Measurements from ENCODE around the gene APOBEC3B. TPM values are rescaled to one million over a fixed set of nuclear protein-coding genes. Genes with fewer than 3 reads are reported as not detected.
"Not testable (repeated sequence)": the region's sequence is repeated elsewhere in the genome, so short reads cannot be mapped to it uniquely, and the experiment has no call there.

The APOBEC3B gene
- polyA plus RNA-seq, 4 donors = 5.9 to 8.4 (median 7.6) TPM

DNA sequence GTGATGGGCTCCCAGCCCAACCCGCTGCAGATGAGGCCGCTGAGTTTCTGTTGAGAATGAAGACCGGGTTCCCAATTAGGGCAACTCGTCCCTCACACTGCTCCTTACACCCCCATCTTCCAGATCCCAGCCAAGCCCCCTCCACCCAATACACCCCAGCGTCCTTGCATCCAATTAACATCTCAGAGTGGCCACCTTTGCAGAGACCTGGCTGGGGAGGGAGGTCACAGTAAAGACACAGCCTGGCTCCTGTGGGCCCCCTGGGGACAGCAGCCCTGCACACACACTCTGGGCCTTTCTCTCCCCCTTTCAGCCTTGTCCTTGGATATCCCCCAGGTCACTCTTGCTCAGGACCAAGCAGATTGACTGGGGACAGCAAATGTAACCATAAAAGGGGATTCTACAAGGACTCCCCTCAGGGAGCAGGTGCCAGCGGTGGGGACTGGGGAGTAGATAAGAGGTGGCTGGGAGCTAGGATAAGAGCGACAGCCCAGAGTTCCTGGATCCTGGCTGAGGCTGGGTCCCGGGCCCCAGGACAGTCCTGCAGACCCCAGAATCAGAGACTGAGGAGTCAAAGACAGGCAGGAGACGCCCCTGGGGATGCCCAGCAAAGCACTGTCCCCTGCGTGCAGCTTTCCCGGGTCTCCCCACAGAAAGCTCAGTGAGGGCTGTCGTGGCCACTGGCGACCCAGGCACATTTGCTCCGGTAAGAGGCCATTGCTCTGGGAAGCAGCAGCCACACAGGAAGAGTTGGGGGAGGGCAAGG lies 16.4 kb upstream of the APOBEC3B start:
- no peak for DNase-seq (ENCODE audit: low read depth in 4 of 4, low spot score in 3 of 4)

DNA sequence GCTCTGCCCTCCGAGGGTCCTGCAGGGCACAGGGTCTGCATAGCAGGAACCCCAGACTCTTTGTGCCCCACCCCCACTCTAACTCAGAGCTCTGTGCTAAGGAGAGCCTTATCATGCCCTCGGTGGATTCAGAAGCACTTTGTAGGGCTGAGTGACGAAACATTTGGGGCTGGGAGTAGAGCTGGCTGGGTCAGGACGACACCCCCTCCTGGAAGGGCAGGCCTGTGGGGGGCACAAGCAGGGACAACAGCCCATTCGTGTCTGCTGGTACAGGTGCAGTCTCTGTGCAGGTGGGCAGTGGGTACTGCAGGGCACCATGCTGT lies 15.8 kb upstream of the APOBEC3B start:
- no peak for DNase-seq (ENCODE audit: low read depth in 4 of 4, low spot score in 3 of 4)

DNA sequence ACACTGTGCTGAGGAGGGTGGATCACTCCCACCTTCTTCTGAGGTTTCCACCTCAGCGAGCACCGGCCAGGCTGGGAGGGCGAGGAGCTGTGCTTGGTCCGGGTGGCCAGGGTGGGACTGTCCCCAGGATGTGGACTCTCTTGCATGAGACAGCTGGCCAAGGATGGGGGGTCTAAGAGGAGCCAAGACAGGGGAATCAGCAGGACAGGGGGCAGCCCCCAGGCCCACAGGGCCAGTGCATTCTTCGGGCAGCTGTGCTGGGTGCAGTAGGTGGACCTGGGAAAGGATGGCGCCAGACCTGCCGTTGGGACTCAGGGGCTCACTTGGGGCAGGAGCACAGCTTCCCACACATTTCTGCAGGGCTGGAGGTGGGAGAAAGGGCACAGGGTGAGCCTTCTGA lies 15.2 kb upstream of the APOBEC3B start:
- DNase-seq (ENCODE audit: low read depth in 4 of 4, low spot score in 3 of 4) = no peak

DNA sequence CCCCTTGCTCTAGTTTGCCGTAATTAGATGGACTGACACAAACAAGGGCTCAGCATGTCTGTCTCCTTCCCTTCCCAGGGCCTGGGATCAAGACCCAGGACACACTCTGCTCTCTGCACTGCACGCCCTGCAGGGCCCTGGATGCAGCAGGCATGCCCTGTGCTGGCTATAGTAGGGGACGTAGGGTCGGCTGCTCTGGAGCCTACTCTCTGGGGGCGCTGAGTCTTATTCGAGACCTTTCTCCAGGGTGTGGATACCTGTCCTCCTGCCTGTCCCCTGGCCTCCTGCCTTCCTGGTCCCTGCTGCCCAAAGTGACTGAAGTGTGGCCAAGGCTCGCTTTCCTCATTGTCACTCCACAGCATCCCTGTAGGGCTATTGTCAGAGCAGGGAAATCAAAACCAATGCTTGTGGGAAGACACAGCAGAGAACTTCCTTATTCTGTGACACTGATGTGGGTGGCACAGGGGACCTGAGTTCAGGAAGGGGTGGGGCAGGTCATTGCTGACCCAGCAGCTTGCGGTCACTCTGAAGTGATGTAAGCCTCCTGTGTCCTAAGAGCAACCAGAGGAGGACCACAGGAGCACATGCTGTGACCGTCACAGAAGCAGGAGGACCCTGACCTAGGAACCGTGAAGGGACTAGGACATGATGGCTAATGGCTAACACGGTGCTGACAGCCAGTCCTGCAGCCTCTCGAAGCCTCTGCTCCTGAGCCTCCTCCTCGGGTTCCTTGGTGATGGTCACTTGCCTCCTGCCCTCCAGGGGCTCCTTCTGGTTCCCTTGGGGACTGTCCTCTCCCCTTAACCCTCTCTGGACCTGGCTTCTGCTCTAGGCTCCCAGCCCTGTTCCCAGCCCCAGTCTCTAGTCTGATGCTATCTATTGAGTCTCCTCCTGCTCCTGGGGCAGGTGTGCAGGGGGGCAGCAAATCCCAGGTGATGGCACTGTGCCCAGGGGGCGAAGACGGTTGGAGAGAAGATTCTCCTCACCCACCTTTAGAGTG lies 14.4 kb upstream of the APOBEC3B start:
- DNase-seq (ENCODE audit: low read depth in 4 of 4, low spot score in 3 of 4) = no peak

DNA sequence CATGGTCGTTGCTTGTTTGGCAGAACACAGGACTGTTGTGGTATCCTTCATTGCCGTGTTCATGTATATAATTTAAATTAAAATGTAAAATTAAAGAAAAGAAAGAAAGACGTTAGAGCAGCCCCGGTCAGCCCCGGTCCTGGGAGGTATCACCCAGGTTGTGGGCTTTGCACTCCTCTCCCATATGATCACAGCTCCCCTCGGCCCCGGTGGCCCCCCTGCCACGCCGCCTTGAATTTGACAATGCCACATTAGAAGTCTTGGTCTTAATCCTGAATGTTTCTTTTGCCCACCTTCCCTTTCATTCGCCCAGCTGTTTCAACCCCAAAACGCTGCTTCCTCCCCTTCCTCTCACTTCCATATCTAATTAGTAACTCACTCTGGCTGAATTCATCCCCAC lies 13.3 kb upstream of the APOBEC3B start:
- no peak for DNase-seq (ENCODE audit: low read depth in 4 of 4, low spot score in 3 of 4)

DNA sequence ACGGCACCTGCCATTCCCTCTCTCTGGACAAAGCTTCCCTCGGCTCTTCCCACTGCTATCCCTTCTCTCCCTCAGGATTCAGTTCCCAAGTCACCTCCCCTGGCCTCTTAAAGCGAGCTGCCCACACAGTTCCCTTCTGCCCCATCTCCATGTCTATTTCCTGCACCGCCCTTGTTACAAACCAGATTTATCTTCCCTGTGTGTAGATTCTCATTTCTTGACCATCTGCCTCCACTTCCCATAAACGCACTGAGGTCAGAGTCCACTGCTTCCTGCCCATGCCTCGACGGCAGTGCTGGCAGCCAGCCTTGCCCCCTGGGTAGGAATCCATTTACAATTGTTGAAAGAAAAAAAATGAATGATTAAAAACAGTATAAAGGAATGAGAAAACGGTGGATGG lies 11.6 kb upstream of the APOBEC3B start:
- DNase-seq (ENCODE audit: low read depth in 4 of 4, low spot score in 3 of 4) = no peak

DNA sequence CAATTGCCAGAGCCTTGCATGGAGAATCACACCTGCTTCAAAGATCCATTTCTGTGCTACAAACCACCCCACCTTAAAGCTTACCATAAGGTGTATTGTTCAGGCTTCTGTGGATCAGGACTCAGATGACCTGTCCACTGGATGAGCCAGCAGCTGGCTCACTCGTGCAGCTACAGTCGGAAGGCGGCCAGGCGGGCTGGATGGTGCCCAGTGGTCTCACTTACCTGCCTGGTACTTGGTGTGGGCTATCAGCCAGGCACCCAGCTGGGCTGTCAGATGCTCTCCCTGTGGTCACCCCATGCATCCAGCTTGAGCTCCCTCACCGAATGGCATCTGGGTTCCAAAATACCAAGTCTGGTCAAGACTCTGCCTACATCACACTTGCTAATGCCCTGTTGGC lies 10.9 kb upstream of the APOBEC3B start:
- DNase-seq (ENCODE audit: low read depth in 4 of 4, low spot score in 3 of 4) = no peak

DNA sequence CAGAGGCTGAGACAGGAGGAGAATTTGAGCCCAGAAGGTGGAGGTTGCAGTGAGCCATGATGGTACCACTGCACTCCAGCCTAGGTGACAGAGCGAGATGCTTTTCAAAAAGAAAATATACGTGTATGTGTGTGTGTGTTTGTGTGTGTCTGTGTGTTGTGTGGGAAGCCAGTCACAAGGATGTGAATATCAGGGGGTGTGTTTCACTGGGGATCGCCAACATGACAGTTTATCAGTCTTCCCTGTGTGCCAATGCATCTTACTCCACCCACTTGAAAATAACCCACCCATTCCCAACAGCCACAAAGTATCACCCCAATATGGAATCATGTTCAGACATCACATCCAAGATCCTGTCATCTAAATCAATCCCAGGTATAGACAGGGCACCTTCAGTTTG lies 10.4 kb upstream of the APOBEC3B start:
- DNase-seq (ENCODE audit: low read depth in 4 of 4, low spot score in 3 of 4) = no peak

DNA sequence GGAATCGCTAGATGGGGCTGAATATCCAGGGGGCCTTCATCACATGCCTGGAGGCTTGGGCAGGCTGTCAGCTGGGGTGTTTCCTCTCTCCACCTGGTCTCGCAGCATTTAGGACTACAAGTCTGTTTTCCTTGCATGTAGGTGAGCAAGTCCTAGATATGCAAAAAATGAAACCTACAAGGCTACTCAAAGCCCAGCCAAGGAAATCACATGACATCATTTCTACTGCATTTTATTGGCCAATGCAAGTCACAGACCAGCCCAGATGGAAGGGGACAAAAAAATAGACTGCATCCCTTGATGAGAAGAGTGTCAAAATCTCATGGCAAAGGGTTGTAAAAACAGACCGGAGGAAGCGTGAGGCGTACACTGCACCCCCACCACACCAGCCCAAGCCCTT lies 9.6 kb upstream of the APOBEC3B start:
- no peak for DNase-seq (ENCODE audit: low read depth in 4 of 4, low spot score in 3 of 4)

DNA sequence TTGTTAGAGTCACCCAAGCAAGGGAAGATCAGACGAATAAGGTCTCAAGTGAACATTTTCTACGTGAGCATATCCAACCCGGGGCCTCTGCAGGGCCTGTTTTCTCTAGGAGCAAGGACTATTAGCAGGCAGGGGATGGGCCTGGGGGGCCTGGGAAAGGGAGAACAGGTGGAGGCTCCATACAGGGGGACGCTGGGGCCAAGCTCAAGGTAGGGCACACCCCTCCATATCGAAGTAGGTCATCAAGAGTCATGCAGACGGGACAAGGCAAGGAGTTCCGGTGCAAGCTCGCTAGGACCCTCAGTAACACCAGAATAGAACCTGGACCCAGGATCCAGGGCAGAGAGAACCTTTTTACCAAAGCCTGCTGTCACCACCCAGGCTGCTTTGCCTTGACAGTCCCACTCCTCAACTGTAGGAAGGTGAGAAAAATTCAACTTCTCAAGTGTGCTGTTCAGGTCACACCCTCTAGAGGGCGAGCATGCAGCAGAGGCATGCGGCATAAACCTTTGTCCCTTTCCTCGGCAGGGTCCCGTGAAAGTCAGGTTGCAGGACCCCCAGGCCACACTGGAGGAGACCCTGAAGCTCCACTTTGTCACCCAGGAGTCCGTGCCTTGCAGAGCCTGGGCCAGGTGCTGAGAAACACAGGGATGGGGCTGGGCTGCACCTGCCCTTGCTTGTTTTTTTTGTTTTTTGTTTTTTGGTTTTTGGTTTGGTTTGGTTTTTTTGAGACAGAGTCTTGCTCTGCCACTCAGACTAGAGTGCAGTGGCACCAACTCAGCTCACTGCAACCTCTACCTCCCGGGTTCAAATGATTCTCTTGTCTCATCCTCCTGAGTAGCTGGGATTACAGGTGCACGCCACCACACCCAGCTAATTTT lies 8.6 kb upstream of the APOBEC3B start:
- DNase-seq (ENCODE audit: low read depth in 4 of 4, low spot score in 3 of 4) = peak in 2 of 4 donors; percentile 28 to 32

DNA sequence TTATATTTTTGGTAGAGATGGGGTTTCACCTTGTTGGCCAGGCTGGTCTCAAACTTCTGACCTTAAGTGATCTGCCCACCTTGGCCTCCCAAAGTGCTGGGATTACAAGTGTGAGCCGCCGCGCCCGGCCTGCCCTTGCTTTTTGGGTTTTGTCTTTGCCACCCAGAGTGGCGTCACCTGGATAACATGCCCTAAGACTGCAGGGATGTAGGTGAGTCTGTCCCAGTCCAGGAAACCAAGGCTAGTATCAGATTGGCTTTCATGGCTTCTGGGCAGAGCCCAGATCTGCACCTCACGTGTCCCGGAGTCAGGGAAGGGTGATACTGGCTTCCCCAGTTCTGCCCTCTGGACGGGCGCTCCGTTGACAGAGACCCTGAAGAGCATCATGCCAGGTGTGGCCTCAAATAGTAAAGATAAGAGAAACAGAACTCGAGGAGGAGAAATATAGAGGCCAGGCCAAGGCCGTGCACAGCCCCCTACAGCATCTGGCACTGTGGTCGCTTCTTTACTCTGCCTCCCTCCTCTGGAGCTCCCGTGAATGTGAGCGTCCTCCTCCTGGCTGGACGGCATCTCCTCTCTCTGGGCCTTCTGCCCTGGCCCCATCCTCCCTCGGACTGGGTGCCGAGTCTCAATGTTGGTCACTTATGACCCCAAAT lies 7.8 kb upstream of the APOBEC3B start:
- no peak for DNase-seq (ENCODE audit: low read depth in 4 of 4, low spot score in 3 of 4)

DNA sequence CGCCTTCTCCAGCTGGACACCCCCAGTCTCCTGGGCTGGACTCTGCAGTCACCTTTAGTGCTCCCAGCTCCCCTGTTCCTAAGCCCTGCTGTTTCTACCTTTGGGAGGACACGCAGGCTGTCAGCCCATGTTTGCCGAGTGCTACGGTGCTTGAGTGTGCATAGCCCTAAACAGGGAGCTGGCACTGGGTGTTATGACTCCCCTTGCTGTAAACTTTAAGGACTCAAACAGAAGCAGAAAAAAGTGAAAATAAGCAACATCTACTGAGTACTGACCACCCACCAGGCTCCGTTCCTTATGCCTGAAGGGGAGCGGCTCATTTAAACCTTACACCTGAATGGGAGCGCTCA lies 7.3 kb upstream of the APOBEC3B start:
- no peak for DNase-seq (ENCODE audit: low read depth in 4 of 4, low spot score in 3 of 4)

DNA sequence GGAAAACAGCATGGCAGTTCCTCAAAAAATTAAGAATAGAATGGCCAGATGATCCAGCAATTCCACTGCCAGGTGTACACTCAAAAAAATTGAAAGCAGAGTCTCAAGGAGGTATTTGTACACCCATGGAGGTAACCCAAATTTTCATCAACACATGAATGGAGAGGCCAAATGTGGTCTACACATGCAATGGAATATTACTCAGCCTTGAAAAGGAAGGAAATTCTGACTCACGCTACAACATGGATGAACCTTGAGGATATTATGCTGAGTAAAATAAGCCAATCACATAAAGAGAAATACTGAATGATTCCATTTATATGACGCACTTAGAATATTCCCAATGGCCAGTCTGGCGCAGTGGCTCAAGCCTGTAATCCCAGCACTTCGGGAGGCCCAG lies 4.9 kb upstream of the APOBEC3B start:
- DNase-seq (ENCODE audit: low read depth in 4 of 4, low spot score in 3 of 4) = not testable (repeated sequence)

DNA sequence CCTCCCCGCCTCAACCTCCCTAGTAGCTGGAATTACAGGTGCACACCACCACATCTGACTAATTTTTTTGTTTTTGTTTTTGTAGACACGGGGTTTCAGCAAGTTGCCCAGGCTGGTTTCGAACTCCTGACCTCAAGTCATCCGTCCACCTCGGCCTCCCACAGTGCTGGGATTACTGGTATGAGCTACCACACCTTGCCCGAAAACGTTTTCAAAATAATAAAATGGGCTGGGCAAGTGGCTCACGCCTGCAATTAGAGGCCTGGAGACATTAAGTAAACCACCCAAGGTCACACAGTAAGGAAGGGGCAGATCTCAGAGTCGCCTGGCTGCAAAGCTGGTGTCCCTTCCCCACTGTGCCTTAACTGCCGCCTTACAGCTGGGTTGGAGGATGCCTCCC lies 1.6 kb upstream of the APOBEC3B start:
- DNase-seq (ENCODE audit: low read depth in 4 of 4, low spot score in 3 of 4) = not testable (repeated sequence)

DNA sequence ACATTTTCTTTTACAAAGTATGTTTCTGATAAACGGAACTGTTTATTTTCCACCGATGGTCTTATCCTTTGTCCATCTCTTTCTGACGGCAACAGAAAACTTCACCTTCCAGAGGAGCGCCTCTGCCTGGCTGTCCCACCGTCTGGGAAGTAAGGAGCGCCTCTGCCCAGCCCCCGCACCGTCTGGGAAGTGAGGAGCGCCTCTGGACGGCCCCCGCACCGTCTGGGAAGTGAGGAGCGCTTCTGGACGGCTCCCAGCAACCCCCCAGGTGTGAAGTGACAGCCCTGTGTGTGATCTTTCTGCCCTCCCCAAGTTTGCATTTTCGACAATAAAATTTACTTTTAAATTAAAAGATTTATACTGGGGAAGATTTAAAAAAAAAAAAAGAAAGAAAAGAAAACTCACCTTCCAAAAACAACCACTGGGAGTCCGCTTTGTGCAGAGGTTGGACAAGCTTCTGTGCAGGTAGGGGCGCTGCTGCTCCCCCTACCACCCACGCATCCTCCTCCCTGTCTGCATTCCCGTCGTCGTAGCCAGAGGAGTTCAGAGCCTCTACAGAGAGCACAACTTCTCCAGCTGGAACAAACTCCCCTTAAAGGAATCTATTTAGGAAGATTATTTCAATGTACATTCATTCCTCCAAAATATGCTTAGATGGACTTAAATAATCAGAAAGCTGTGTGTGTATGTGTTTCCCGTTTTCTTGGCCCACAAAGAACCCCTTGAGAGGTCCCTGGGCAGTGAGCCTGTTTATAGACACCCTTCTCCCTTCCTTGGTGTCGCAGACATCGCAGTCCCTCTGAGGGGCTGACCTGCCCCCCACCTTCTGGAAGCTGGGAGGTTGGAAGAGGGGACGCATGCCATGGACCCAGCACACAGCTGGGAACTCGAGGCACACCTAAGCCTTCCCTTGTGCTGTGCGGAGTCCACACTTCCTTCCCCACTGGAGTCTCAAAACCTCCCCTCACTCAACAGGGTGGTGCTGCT lies 849 bp upstream of the APOBEC3B start:
- DNase-seq (ENCODE audit: low read depth in 4 of 4, low spot score in 3 of 4) = peak in 2 of 4 donors; percentile 39 to 60

DNA sequence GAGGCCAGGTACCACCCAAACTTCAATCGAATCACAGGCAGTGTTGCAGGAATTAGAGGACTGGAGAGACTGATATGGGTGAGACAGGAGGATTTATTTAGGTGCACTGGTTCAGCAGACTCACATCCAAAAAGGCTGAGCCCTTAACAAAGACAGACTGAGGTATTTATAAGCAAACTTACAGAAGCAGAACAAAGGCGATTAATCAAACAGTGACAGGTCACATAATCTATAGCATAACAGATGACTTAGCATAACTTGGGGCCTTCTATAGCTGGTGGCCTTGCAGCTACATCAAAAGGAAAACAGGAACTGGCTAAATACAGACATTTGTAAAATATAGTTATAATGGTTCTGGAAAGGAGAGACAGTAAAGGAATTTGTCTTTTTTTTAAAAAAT lies 2.1 kb downstream of the APOBEC3B start:
- no peak for DNase-seq (ENCODE audit: low read depth in 4 of 4, low spot score in 3 of 4)

DNA sequence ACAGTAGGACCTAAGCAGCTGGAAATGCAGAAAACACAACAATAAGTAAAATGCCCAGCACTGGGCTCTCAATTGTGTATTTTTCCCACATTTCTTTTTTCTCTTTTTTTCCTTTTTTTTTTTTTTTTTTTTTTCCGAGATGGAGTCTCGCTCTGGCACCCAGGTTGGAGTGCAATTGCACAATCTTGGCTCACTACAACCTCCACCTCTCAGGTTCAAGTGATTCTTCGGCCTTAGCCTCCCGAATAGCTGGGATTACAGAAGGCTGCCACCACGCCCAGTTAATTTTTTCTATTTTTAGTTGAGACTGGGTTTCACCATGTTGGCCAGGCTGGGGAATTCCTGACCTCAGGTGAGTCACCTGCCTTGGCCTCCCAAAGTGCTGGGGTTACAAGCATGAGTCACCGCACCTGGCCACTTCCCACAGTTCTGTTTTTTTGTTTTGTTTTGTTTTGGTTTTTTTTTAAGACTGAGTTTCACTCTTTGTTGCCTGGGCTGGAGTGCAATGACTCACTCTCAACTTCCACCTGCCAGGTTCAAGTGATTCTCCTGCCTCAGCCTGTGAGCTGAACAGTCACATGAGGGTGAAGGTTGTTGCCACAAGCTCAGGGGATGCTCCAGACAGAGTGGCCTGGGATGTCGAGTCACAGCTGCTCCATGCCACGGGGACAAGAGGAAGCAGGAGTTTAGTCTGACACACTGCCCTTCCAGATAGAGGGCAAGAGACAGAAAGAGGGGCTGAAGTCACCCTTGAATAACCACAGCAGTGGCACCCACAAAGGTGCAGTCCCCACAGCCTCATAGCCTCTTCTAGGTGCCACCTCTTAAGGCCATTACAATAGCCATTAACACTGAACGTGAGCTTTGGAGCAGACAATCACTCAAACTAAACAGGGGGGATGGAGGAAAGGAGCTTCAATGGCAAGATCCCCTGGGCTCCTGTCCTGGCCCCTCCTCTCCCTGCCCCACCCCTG lies 2.9 kb downstream of the APOBEC3B start:
- DNase-seq (ENCODE audit: low read depth in 4 of 4, low spot score in 3 of 4) = not testable (repeated sequence)

DNA sequence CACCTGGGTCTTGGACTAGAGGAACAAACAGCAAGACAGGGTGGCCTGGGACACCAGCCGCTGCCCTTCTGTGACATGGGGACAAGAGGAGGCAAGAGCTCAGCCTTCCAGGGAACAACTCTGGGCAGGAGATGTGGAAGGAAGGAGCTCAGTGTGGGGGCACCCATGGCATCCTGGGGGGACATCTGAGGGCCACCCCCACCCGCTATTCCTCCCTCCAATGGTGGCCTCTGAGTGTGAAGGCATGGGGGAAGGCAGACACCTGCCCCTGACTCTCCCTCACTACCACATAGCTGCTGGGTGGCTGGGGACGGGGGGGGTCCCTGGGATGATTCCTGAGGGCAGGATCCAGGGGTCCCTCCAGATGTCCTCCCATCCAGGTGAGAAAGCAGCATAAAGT lies 4.5 kb downstream of the APOBEC3B start:
- DNase-seq (ENCODE audit: low read depth in 4 of 4, low spot score in 3 of 4) = no peak

Data from right renal pelvis (tissue), 4 donors.